Cardiac fibroblast (primary cell): ENCODE data around the gene RNF175.

Source experiments
- DNase-seq, 2 donors: peaks; one replicate each; pipeline versions ENCODE4 v3.0.0 to v3.0.0-alpha.2; 2010; ENCODE audit warnings: low read depth in 2 of 2
- H3K4me3 ChIP-seq, 2 donors: replicated peaks in 1 of 2; 1 replicate in 1 of 2; 2 replicates in 1 of 2; pipeline ENCODE4 v1.5.1; 2011; ENCODE audit warnings: low read depth in 2 of 2, low read length in 2 of 2, mild to moderate bottlenecking in 2 of 2, moderate library complexity in 1 of 2
- CTCF ChIP-seq: IDR thresholded peaks from one replicate; pipeline ENCODE4 v1.5.1; 2011; ENCODE audit warnings: low read depth, mild to moderate bottlenecking, low read length, inconsistent platforms

Gene RNF175

GRCh38 chr4:153785910-153786721, 26.3 kb upstream of the RNF175 start:
- DNase-seq: peak; percentile 52 to 64
- H3K4me3 ChIP-seq: no peak overlapping the region
- peak; percentile 44 for TF ChIP-seq CTCF

GRCh38 chr4:153784166-153784699, 24.4 kb upstream of the RNF175 start:
- H3K4me3 ChIP-seq: no peak overlapping the region
- TF ChIP-seq CTCF: no peak
- no peak for DNase-seq

- no peak for TF ChIP-seq CTCF
- DNase-seq: no peak
- no peak overlapping the region for H3K4me3 ChIP-seq
Measured at GRCh38 chr4:153782581-153782980, 22.8 kb upstream of the RNF175 start.

- no peak for TF ChIP-seq CTCF
- no peak overlapping the region for H3K4me3 ChIP-seq
- peak in 1 of 2 donors; percentile 43 for DNase-seq
Measured at GRCh38 chr4:153781717-153782416, 22.0 kb upstream of the RNF175 start.

- DNase-seq: no peak
- no peak for TF ChIP-seq CTCF
- H3K4me3 ChIP-seq: no peak overlapping the region
Measured at GRCh38 chr4:153781280-153781679, 21.5 kb upstream of the RNF175 start.

- TF ChIP-seq CTCF: no peak
- H3K4me3 ChIP-seq: no peak overlapping the region
- no peak for DNase-seq
Measured at GRCh38 chr4:153780876-153781275, 21.1 kb upstream of the RNF175 start.
